Duodenal mucosa (tissue), 2 donors: ENCODE results near the gene PMM1.
"Not testable (repeated sequence)": the region's sequence is repeated elsewhere in the genome, so short reads cannot be mapped to it uniquely, and the experiment has no call there.

Experiments
- H3K27ac ChIP-seq: one replicate; pipeline ENCODE4 v1.7.0; 2013; ENCODE audit warnings: low read depth, low read length
- H3K27me3 ChIP-seq, 2 donors: one replicate each; pipeline ENCODE4 v1.7.0; 2013; ENCODE audit warnings: low read length in 2 of 2, control low read depth in 1 of 2; ENCODE audit not compliant: insufficient read depth in 2 of 2, control insufficient read depth in 1 of 2
- H3K36me3 ChIP-seq, 2 donors: one replicate each; pipeline ENCODE4 v1.7.0; 2013; ENCODE audit warnings: low read length in 2 of 2, control low read depth in 1 of 2; ENCODE audit not compliant: insufficient read depth in 2 of 2, control insufficient read depth in 1 of 2
- H3K4me1 ChIP-seq, 2 donors: one replicate each; pipeline ENCODE4 v1.7.0; 2013; ENCODE audit warnings: low read length in 2 of 2, control low read depth in 1 of 2; ENCODE audit not compliant: insufficient read depth in 2 of 2, control insufficient read depth in 1 of 2
- H3K4me3 ChIP-seq, 2 donors: one replicate each; pipeline ENCODE4 v1.7.0; 2013; ENCODE audit warnings: low read length in 2 of 2, low read depth in 1 of 2
- H3K9ac ChIP-seq, 2 donors: one replicate each; pipeline ENCODE4 v1.7.0; 2013; ENCODE audit warnings: low read length in 2 of 2, low read depth in 1 of 2
- H3K9me3 ChIP-seq, 2 donors: one replicate each; pipeline ENCODE4 v1.7.0; 2013; ENCODE audit warnings: low read length in 2 of 2, control low read depth in 1 of 2; ENCODE audit not compliant: control insufficient read depth in 1 of 2

Gene PMM1

GRCh38 chr22:41568811-41569210, 20.8 kb downstream of the PMM1 start:
- Histone ChIP-seq H3K4me1 (no peaks in the 10 kb centered on the region), H3K27ac (no peak overlapping the region), H3K4me3 (no peak overlapping the region), H3K36me3 (no peaks in the 10 kb centered on the region), H3K9me3 (no peaks in the 10 kb centered on the region), H3K27me3 (no peaks in the 10 kb centered on the region), H3K9ac (no peak overlapping the region)

GRCh38 chr22:41567512-41567768, 22.2 kb downstream of the PMM1 start:
- Histone ChIP-seq H3K27me3 (no peaks in the 10 kb centered on the region), H3K36me3 (no peaks in the 10 kb centered on the region), H3K9ac (no peak overlapping the region), H3K4me1 (no peaks in the 10 kb centered on the region), H3K4me3 (no peak overlapping the region), H3K27ac (no peak overlapping the region), H3K9me3 (no peaks in the 10 kb centered on the region)

- Histone ChIP-seq H3K4me3 (no peak overlapping the region), H3K27me3 (no peaks in the 10 kb centered on the region), H3K27ac (no peak overlapping the region), H3K4me1 (no peaks in the 10 kb centered on the region), H3K9me3 (no peaks in the 10 kb centered on the region), H3K36me3 (no peaks in the 10 kb centered on the region), H3K9ac (no peak overlapping the region)
Observed at GRCh38 chr22:41565403-41566054, 24.1 kb downstream of the PMM1 start.

GRCh38 chr22:41564563-41564962, 25.1 kb downstream of the PMM1 start:
- no peaks in the 10 kb centered on the region for H3K27me3 ChIP-seq
- no peak overlapping the region for H3K27ac ChIP-seq
- no peaks in the 10 kb centered on the region for H3K9me3 ChIP-seq
- H3K4me1 ChIP-seq: no peaks in the 10 kb centered on the region
- H3K4me3 ChIP-seq: no peak overlapping the region
- no peak overlapping the region for H3K9ac ChIP-seq
- H3K36me3 ChIP-seq: no peaks in the 10 kb centered on the region

- H3K27me3 ChIP-seq: no peaks in the 10 kb centered on the region
- no peak overlapping the region for H3K4me3 ChIP-seq
Observed at GRCh38 chr22:41563051-41563711, 26.5 kb downstream of the PMM1 start.

GRCh38 chr22:41562461-41562860, 27.2 kb downstream of the PMM1 start:
- Histone ChIP-seq H3K27ac (no peak overlapping the region), H3K9ac (no peak overlapping the region)

More at GRCh38 chr22:41563051-41563711, 26.5 kb downstream of the PMM1 start:
- Histone ChIP-seq H3K27ac (no peak overlapping the region), H3K9me3 (no peaks in the 10 kb centered on the region), H3K4me1 (no peaks in the 10 kb centered on the region), H3K36me3 (no peaks in the 10 kb centered on the region), H3K9ac (no peak overlapping the region)

GRCh38 chr22:41561788-41562187, 27.9 kb downstream of the PMM1 start:
- H3K27me3 ChIP-seq: no peaks in the 10 kb centered on the region
- no peak overlapping the region for H3K9ac ChIP-seq
- H3K36me3 ChIP-seq: no peaks in the 10 kb centered on the region
- H3K4me3 ChIP-seq: no peak overlapping the region
- H3K4me1 ChIP-seq: no peaks in the 10 kb centered on the region
- peak overlapping the region; percentile 32 for H3K27ac ChIP-seq
- no peaks in the 10 kb centered on the region for H3K9me3 ChIP-seq

More at GRCh38 chr22:41562461-41562860, 27.2 kb downstream of the PMM1 start:
- H3K36me3 ChIP-seq: no peaks in the 10 kb centered on the region
- H3K4me3 ChIP-seq: no peak overlapping the region
- no peaks in the 10 kb centered on the region for H3K4me1 ChIP-seq
- no peaks in the 10 kb centered on the region for H3K27me3 ChIP-seq
- H3K9me3 ChIP-seq: no peaks in the 10 kb centered on the region

GRCh38 chr22:41561335-41561734, 28.3 kb downstream of the PMM1 start:
- H3K27me3 ChIP-seq: no peaks in the 10 kb centered on the region
- H3K9me3 ChIP-seq: no peaks in the 10 kb centered on the region
- H3K27ac ChIP-seq: no peak overlapping the region
- no peak overlapping the region for H3K9ac ChIP-seq
- peak overlapping the region in 1 of 2 donors; percentile 5 for H3K4me3 ChIP-seq
- H3K36me3 ChIP-seq: no peaks in the 10 kb centered on the region
- no peaks in the 10 kb centered on the region for H3K4me1 ChIP-seq

GRCh38 chr22:41560095-41560471, 29.6 kb downstream of the PMM1 start:
- H3K9ac ChIP-seq: no peak overlapping the region
- no peak overlapping the region for H3K4me3 ChIP-seq
- no peaks in the 10 kb centered on the region for H3K27me3 ChIP-seq
- no peak overlapping the region for H3K27ac ChIP-seq
- no peaks in the 10 kb centered on the region for H3K4me1 ChIP-seq
- no peaks in the 10 kb centered on the region for H3K9me3 ChIP-seq
- H3K36me3 ChIP-seq: no peaks in the 10 kb centered on the region

GRCh38 chr22:41558241-41558630, 31.4 kb downstream of the PMM1 start:
- H3K9ac ChIP-seq, H3K27ac ChIP-seq, H3K4me1 ChIP-seq, H3K9me3 ChIP-seq, H3K36me3 ChIP-seq, H3K27me3 ChIP-seq, H3K4me3 ChIP-seq: not testable (repeated sequence)
